ENCODE data around the gene CDKAL1.

CDKAL1 gene

DNA sequence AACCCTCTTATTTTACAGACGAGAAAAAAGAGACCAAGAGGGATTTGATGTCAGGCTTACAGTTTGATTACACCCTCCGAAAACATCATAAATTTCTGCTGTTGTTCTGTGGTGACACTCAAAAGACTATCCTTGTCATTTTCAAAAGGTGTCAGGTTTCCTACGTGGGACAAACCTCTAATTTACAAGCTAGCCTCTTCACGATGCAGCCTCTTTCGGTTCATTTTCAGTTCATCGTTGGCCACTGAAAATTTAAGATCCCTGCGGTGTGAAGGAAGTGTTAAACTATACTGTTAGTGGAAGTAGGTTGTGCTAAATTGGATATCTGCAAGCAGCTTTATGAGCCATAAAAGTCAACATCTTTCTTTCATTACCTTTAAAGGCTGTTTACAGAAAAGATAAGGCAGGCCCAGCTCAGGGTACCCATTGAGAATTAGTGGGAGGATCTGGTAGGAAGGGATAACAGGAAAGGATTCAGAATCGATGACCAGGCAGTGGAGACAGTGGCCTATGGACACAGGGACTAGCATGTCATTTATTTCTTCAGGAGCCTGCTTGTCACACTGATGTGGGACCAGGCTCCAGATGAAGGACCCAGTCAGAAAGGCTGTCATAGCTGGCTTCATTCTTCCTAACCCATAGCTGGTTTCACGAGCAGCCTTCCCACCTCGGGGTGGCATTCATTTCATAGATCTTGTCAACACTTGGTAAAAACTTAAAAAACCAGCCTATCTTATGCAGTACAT is 730.2 kb downstream of the CDKAL1 start:
- no peak for DNase-seq (ENCODE audit: low read depth, low spot score)
- CTCF ChIA-PET = interaction anchor here (0.8 kb wide), 1 partner anchor 38 kb away, joined by 3 read pairs; no protein-coding TSS in a partner anchor
- TF ChIP-seq, protein P1, sequence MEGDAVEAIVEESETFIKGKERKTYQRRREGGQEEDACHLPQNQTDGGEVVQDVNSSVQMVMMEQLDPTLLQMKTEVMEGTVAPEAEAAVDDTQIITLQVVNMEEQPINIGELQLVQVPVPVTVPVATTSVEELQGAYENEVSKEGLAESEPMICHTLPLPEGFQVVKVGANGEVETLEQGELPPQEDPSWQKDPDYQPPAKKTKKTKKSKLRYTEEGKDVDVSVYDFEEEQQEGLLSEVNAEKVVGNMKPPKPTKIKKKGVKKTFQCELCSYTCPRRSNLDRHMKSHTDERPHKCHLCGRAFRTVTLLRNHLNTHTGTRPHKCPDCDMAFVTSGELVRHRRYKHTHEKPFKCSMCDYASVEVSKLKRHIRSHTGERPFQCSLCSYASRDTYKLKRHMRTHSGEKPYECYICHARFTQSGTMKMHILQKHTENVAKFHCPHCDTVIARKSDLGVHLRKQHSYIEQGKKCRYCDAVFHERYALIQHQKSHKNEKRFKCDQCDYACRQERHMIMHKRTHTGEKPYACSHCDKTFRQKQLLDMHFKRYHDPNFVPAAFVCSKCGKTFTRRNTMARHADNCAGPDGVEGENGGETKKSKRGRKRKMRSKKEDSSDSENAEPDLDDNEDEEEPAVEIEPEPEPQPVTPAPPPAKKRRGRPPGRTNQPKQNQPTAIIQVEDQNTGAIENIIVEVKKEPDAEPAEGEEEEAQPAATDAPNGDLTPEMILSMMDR (IDR thresholded peaks at IDR 0.05; ENCODE audit: insufficient read depth, low read length, missing control alignments) = no peak
- H3K4me3 ChIP-seq (ENCODE audit: low read depth, low read length) = no peak overlapping the region
- POLR2A ChIA-PET = no interaction called here

DNA sequence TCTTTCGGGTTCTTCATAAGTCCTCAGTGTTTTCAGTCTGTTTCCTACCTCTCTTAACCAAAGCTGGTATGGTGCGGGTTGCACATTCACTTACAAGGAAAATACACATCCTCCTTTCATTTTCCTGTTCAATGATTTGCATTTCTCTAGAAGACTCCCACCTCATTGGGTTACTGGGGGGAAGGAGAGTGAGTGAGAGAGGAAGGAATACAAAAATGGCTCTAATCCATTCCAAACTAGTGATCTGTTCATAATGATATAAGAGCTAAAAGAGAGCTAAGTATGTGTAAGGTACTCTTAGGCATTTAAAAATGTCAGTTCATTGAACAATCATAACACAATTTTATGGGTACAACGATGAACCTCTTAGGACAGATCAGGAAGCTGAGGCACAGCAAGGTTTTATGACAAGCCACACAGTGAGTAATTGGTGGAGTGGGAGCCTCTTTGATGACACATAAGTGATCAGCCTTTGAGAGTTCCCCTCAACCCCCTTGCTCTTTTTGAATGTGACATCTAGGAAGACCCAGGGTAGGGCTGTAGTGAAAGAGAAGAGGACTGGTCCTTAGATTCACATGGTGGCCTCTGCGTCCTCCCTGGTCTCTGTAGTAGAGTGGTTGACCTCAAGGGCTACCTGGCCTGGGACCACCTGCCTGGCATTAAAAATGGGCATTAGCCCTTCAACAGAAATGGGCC is 730.9 kb downstream of the CDKAL1 start:
- DNase-seq (ENCODE audit: low read depth, low spot score) = no peak

DNA sequence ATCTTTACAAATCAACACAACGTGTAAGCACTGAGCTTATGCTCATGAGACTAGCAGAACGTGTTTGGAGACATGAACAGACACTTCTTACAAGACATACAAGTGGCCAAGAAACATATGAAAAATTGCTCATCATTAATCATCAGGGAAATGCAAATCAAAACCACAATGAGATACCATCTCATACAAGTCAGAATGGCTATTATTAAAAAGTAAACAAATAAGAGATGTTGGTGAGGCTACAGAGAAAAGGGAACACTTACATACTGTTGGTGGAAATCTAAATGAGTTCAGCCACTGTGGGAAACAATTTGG is 731.4 kb downstream of the CDKAL1 start:
- H3K4me3 ChIP-seq (ENCODE audit: low read depth, low read length) = no peak overlapping the region
- TF ChIP-seq, protein P1 (IDR thresholded peaks at IDR 0.05; ENCODE audit: insufficient read depth, low read length, missing control alignments) = no peak
- ChIA-PET POLR2A (no interaction called here), CTCF (no interaction called here)
- no peak for DNase-seq (ENCODE audit: low read depth, low spot score)

More for the DNA sequence above, 730.9 kb downstream of the CDKAL1 start:
- TF ChIP-seq, protein P1 (IDR thresholded peaks at IDR 0.05; ENCODE audit: insufficient read depth, low read length, missing control alignments) = no peak
- ChIA-PET POLR2A (no interaction called here), CTCF (no interaction called here)
- no peak overlapping the region for H3K4me3 ChIP-seq (ENCODE audit: low read depth, low read length)

DNA sequence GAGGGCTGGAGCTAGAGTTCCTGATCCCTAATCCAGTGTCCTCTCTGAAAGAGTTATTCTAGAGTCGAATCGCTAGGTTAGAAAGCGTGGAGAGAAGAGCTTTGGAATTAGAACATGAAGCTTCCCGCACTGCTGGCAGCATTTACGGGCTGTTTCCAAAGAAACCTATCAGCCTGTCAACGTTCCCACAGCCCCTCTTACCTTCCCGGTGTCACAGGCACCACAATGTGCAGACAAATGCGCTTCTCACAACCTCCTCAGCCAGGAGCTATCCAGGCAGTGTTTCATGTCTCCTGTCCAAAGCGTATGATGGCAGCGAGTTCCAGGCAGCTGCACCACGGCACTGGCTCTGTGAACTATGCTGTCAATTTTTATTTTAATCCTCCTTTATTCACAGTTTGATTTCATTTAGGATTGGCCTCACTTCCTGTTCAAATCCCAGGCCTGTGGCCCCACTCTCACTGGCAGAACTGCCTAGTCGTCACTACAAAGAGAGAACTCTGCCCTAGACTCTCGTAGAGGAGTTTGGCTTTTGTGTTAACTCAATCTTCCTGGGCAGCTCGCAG is 736.5 kb downstream of the CDKAL1 start:
- no peak overlapping the region for H3K4me3 ChIP-seq (ENCODE audit: low read depth, low read length)
- TF ChIP-seq, protein P1 (IDR thresholded peaks at IDR 0.05; ENCODE audit: insufficient read depth, low read length, missing control alignments) = no peak
- POLR2A ChIA-PET = no interaction called here
- no peak for DNase-seq (ENCODE audit: low read depth, low spot score)
- CTCF ChIA-PET = no interaction called here

DNA sequence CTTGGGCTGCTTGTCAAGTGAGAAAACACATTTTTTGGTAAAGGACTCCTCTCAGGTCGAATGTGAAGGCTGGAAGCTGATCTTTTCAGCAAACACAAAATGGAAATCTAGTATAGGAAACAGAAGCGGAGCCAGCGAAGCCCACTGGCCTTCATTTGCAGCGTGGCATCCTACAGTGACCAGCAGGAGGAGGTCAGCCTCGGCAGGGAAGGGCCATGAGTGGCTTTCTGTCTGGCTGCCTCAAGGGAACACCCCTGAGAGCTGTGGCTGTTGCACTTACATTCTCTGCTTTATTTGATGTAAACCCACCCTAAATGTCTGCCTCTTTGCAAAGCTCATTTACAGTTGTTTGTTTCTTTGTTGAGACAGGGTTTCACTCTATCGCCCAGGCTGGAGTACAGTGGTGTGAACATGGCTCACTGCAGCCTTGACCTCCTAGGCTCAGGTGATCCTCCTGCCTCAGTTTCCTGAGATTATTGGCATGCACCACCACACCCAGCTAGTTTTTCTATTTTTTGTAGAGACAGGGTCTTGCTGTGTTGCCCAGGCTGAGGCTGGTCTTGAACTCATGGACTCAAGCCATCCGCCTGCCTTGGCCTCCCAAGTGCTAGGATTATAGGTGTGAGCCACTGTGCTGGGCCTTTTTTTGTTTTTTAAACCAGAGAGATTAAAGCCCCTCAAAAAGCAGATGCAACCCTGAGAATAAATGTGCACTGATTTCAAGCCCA is 737.3 kb downstream of the CDKAL1 start:
- CTCF ChIA-PET = no interaction called here
- H3K4me3 ChIP-seq (ENCODE audit: low read depth, low read length) = no peak overlapping the region
- TF ChIP-seq, protein P1 (IDR thresholded peaks at IDR 0.05; ENCODE audit: insufficient read depth, low read length, missing control alignments) = no peak
- no peak for DNase-seq (ENCODE audit: low read depth, low spot score)
- POLR2A ChIA-PET = no interaction called here

DNA sequence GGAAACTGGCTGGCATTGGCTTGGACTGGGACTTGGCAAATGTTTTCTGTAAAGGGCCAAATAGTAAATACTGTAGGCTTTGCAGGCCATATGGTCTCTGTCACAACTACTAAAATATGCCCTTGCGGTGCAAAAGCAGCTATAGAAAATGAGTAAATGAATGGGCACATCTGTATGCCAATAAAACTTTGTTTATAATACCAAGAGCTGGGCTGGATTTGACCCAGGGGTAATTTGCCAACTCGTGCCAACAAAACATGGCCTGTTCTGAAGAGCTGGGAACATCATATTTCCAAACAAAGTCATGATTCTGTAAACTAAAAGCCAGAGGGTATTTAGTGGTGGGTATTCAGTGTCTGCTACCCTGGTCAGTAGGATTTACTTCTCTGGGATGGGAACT is 739.2 kb downstream of the CDKAL1 start:
- no peak for DNase-seq (ENCODE audit: low read depth, low spot score)
- no peak overlapping the region for H3K4me3 ChIP-seq (ENCODE audit: low read depth, low read length)

More for the DNA sequence above, 739.2 kb downstream of the CDKAL1 start:
- POLR2A ChIA-PET = no interaction called here
- TF ChIP-seq, protein P1 (IDR thresholded peaks at IDR 0.05; ENCODE audit: insufficient read depth, low read length, missing control alignments) = no peak
- CTCF ChIA-PET = no interaction called here
